Measurements from ENCODE around the gene SGF29.
A peak's percentile ranks its signal among the peaks of the same experiment; 100 is the strongest.

The SGF29 gene

GRCh38 chr16:28554634-28555423, 1.1 kb downstream of the SGF29 start:
- H3K4me3 ChIP-seq (replicated peaks; ENCODE audit: insufficient read depth, low read length): peak overlapping the region; percentile 45
- no peaks in the 10 kb centered on the region for H3K27me3 ChIP-seq (ENCODE audit: insufficient read depth, poor library complexity, severe bottlenecking)
- DNase-seq (ENCODE audit: low read depth in 1 of 2, low spot score in 1 of 2): no peak
- TF ChIP-seq, protein P1, sequence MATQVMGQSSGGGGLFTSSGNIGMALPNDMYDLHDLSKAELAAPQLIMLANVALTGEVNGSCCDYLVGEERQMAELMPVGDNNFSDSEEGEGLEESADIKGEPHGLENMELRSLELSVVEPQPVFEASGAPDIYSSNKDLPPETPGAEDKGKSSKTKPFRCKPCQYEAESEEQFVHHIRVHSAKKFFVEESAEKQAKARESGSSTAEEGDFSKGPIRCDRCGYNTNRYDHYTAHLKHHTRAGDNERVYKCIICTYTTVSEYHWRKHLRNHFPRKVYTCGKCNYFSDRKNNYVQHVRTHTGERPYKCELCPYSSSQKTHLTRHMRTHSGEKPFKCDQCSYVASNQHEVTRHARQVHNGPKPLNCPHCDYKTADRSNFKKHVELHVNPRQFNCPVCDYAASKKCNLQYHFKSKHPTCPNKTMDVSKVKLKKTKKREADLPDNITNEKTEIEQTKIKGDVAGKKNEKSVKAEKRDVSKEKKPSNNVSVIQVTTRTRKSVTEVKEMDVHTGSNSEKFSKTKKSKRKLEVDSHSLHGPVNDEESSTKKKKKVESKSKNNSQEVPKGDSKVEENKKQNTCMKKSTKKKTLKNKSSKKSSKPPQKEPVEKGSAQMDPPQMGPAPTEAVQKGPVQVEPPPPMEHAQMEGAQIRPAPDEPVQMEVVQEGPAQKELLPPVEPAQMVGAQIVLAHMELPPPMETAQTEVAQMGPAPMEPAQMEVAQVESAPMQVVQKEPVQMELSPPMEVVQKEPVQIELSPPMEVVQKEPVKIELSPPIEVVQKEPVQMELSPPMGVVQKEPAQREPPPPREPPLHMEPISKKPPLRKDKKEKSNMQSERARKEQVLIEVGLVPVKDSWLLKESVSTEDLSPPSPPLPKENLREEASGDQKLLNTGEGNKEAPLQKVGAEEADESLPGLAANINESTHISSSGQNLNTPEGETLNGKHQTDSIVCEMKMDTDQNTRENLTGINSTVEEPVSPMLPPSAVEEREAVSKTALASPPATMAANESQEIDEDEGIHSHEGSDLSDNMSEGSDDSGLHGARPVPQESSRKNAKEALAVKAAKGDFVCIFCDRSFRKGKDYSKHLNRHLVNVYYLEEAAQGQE (IDR thresholded peaks at IDR 0.05; ENCODE audit: insufficient replicate concordance, low read depth): no peak
- TF ChIP-seq GABPA (IDR thresholded peaks at IDR 0.05; ENCODE audit: low read depth): no peak
- no peak for TF ChIP-seq CTCF (IDR thresholded peaks at IDR 0.05; ENCODE audit: insufficient read depth, low read length)
- TF ChIP-seq SPI1 (IDR thresholded peaks at IDR 0.05; ENCODE audit: borderline replicate concordance, low read depth): no peak
- no peak for TF ChIP-seq POLR2AphosphoS5 (IDR thresholded peaks at IDR 0.05; ENCODE audit: low read depth)
- H3K27ac ChIP-seq (replicated peaks): no peak overlapping the region

- no peak overlapping the region for H3K4me3 ChIP-seq (replicated peaks; ENCODE audit: insufficient read depth, low read length)
- no peaks in the 10 kb centered on the region for H3K27me3 ChIP-seq (ENCODE audit: insufficient read depth, poor library complexity, severe bottlenecking)
- no peak overlapping the region for H3K27ac ChIP-seq (replicated peaks)
- TF ChIP-seq SPI1 (IDR thresholded peaks at IDR 0.05; ENCODE audit: borderline replicate concordance, low read depth): no peak
- no peak for TF ChIP-seq CTCF (IDR thresholded peaks at IDR 0.05; ENCODE audit: insufficient read depth, low read length)
- no peak for TF ChIP-seq GABPA (IDR thresholded peaks at IDR 0.05; ENCODE audit: low read depth)
- TF ChIP-seq, protein P1 (IDR thresholded peaks at IDR 0.05; ENCODE audit: insufficient replicate concordance, low read depth): no peak
- TF ChIP-seq POLR2AphosphoS5 (IDR thresholded peaks at IDR 0.05; ENCODE audit: low read depth): no peak
- no peak for DNase-seq (ENCODE audit: low read depth in 1 of 2, low spot score in 1 of 2)
These were observed 1.8 kb downstream of the SGF29 start for GRCh38 chr16:28555561-28555960.

- no peak for DNase-seq (ENCODE audit: low read depth in 1 of 2, low spot score in 1 of 2)
- H3K27ac ChIP-seq (replicated peaks): no peak overlapping the region
- no peak overlapping the region for H3K4me3 ChIP-seq (replicated peaks; ENCODE audit: insufficient read depth, low read length)
- H3K27me3 ChIP-seq (ENCODE audit: insufficient read depth, poor library complexity, severe bottlenecking): no peaks in the 10 kb centered on the region
- no peak for TF ChIP-seq SPI1 (IDR thresholded peaks at IDR 0.05; ENCODE audit: borderline replicate concordance, low read depth)
- no peak for TF ChIP-seq POLR2AphosphoS5 (IDR thresholded peaks at IDR 0.05; ENCODE audit: low read depth)
- no peak for TF ChIP-seq CTCF (IDR thresholded peaks at IDR 0.05; ENCODE audit: insufficient read depth, low read length)
These were observed 3.2 kb downstream of the SGF29 start for GRCh38 chr16:28556914-28557320.

Measured in HL-60 (cell line).